Body of pancreas (tissue), 4 donors: Measurements from ENCODE around the gene DMRT1. TPM values are rescaled to one million over a fixed set of nuclear protein-coding genes. Genes with fewer than 3 reads are reported as not detected.

Source experiments
- ATAC-seq: fragments of 150-250 bp; one replicate; pipeline ENCODE4 v1.9.1; 2016
- DNase-seq, 4 donors: peaks; one replicate each; pipeline ENCODE4 v3.0.0-alpha.2; 2019
- H3K27ac ChIP-seq, 4 donors: fragments of 200-600 bp; sonication (generic); 1 replicate in 3 of 4; 2 replicates in 1 of 4; pipeline versions ENCODE4 v1.5.1 to v1.6.1; 2016 to 2019; ENCODE audit warnings: mild to moderate bottlenecking in 1 of 4, mixed read lengths in 1 of 4, moderate library complexity in 1 of 4
- H3K27me3 ChIP-seq, 2 donors: fragments of 200-600 bp; sonication (generic); one replicate each; pipeline ENCODE4 v1.6.0; 2016; ENCODE audit warnings: mild to moderate bottlenecking in 1 of 2
- H3K36me3 ChIP-seq, 2 donors: fragments of 200-600 bp; sonication (generic); replicated peaks in 1 of 2; 2 replicates each; pipeline ENCODE4 v1.5.1; 2016; ENCODE audit warnings: low read depth in 2 of 2; ENCODE audit not compliant: insufficient read depth in 1 of 2
- H3K4me1 ChIP-seq: fragments of 200-600 bp; sonication (generic); one replicate; pipeline ENCODE4 v1.6.0; 2016
- H3K4me3 ChIP-seq, 2 donors: fragments of 200-600 bp; sonication (generic); 1 replicate in 1 of 2; 2 replicates in 1 of 2; pipeline ENCODE4 v1.5.1; 2016 to 2019
- H3K9me3 ChIP-seq, 3 donors: fragments of 200-600 bp; sonication (generic); 1 replicate in 2 of 3; 2 replicates in 1 of 3; pipeline ENCODE4 v1.5.1; 2016
- CTCF ChIP-seq, 7 experiments: fragments of 450-650 bp in 4 of 7; fragments of 200-600 bp in 3 of 7; sonication (generic) in 3 of 7; IDR thresholded peaks; one replicate each; pipeline ENCODE4 v1.5.1; 2016 to 2019; ENCODE audit warnings: antibody characterized with exemption in 7 of 7
- POLR2A ChIP-seq, 3 donors: fragments of 450-650 bp; IDR thresholded peaks; one replicate each; pipeline ENCODE4 v1.6.1; 2016; ENCODE audit warnings: antibody characterized with exemption in 3 of 3, mild to moderate bottlenecking in 2 of 3
- WGBS, 2 donors: methylation state at CpG; one replicate each; pipeline ENCODE4 v1.1.5; 2017; 5-methylcytosine and 5-hydroxymethylcytosine counted together
- intact Hi-C: fragments of 100-400 bp; cut with DNase I; formaldehyde crosslinking; loops from one replicate; pipeline ENCODE4 v1.15.1; 2023
- total RNA-seq, 2 donors: library from RNA; depleted of rRNA; stranded (reverse); fragments of >200 nt; gene quantifications; one replicate each; pipeline ENCODE4 v1.1.0, GENCODE V29; 2016

The DMRT1 gene
- total RNA-seq, 2 donors from 2014 or later = not detected

DNA sequence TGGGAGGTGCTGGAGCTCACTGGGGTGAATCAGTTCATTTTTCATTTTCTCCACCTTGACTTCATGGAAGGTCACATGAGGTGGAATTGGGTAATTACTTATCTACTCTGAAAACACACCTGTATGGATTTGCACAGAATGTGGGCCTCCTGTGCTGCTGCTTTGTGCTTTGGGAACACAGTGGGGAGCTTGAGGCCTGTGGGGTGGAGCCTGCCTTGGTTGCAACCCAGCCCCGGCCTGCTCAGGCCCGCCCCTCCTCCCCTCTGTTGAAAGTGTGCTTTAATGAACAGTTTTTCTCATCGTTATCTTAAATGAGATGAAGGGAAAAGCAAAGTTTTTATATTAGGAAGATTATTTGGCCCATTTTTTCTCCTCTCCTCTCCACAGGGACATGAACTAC, 106.5 kb downstream of the DMRT1 start:
- no peak for ATAC-seq
- Histone ChIP-seq H3K36me3 (no peaks in the 10 kb centered on the region), H3K4me3 (no peak overlapping the region), H3K27me3 (peaks cover 0 to 6% of the 10 kb centered on the region in 2 donors), H3K4me1 (no peaks in the 10 kb centered on the region), H3K27ac (no peak overlapping the region), H3K9me3 (no peaks in the 10 kb centered on the region)
- no peak for TF ChIP-seq CTCF (IDR thresholded peaks at IDR 0.05)
- TF ChIP-seq POLR2A (IDR thresholded peaks at IDR 0.05) = no peak
- no peak for DNase-seq
- WGBS, 2 donors = 80 to 93% methylated on average over 3 of the region's 3 CpGs
- intact Hi-C loops = no loop called here

GRCh38 chr9:948497-948896, 107.0 kb downstream of the DMRT1 start:
- no peaks in the 10 kb centered on the region for H3K36me3 ChIP-seq
- H3K27ac ChIP-seq = no peak overlapping the region
- H3K4me3 ChIP-seq = no peak overlapping the region
- 68 to 86% methylated on average over 7 of the region's 7 CpGs for WGBS, 2 donors
- no peak for TF ChIP-seq POLR2A (IDR thresholded peaks at IDR 0.05)
- no peak for TF ChIP-seq CTCF (IDR thresholded peaks at IDR 0.05)
- H3K4me1 ChIP-seq = no peaks in the 10 kb centered on the region
- H3K27me3 ChIP-seq = peaks cover 0 to 6% of the 10 kb centered on the region in 2 donors
- no peaks in the 10 kb centered on the region for H3K9me3 ChIP-seq
- intact Hi-C loops = no loop called here
- DNase-seq = no peak
- no peak for ATAC-seq

DNA sequence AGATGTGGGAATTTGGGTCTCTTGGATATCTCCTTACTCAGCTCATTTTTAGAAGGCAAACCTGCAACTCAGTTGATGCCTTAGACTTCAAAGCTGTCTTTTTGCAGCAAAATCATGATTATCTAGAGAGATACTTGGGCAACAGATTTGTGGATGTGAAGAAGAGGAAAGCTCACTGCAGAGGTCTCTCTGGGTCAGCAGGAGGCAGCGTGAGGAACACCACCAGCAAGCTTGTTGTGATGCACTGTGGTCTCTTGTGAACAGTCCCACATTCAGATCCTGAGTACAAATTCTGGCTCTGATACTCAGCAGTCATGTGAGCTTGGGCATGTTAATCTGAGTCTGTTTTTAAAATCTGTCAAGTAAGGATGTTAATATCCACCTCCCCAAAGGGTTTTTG, 108.6 kb downstream of the DMRT1 start:
- TF ChIP-seq CTCF (IDR thresholded peaks at IDR 0.05) (no peak), POLR2A (IDR thresholded peaks at IDR 0.05) (no peak)
- H3K9me3 ChIP-seq = no peaks in the 10 kb centered on the region
- intact Hi-C loops = no loop called here
- no peak overlapping the region for H3K4me3 ChIP-seq
- ATAC-seq = no peak
- 56% methylated on average over 1 of the region's 1 CpG; no CpG with 5 or more reads in 1 of the 2 donors for WGBS, 2 donors
- DNase-seq = no peak
- no peaks in the 10 kb centered on the region for H3K4me1 ChIP-seq
- peaks cover 0 to 6% of the 10 kb centered on the region in 2 donors for H3K27me3 ChIP-seq
- no peak overlapping the region for H3K27ac ChIP-seq
- no peaks in the 10 kb centered on the region for H3K36me3 ChIP-seq

- Histone ChIP-seq H3K36me3 (no peaks in the 10 kb centered on the region), H3K4me1 (no peaks in the 10 kb centered on the region), H3K9me3 (no peaks in the 10 kb centered on the region), H3K4me3 (no peak overlapping the region), H3K27me3 (peaks cover 0 to 6% of the 10 kb centered on the region in 2 donors), H3K27ac (no peak overlapping the region)
- DNase-seq (no peak), ATAC-seq (no peak)
- TF ChIP-seq POLR2A (IDR thresholded peaks at IDR 0.05) (no peak), CTCF (IDR thresholded peaks at IDR 0.05) (no peak)
- intact Hi-C loops = no loop called here
- WGBS, 2 donors = 48 to 51% methylated on average over 4 of the region's 4 CpGs
Observed at GRCh38 chr9:952546-952945, 111.0 kb downstream of the DMRT1 start.

- 68 to 86% methylated on average over 4 of the region's 4 CpGs for WGBS, 2 donors
- H3K27me3 ChIP-seq = no peaks in the 10 kb centered on the region
- no peaks in the 10 kb centered on the region for H3K36me3 ChIP-seq
- H3K9me3 ChIP-seq = no peaks in the 10 kb centered on the region
- ATAC-seq (no peak), DNase-seq (no peak)
- H3K4me1 ChIP-seq = no peaks in the 10 kb centered on the region
- H3K27ac ChIP-seq = no peak overlapping the region
- TF ChIP-seq POLR2A (IDR thresholded peaks at IDR 0.05) = no peak
- no peak for TF ChIP-seq CTCF (IDR thresholded peaks at IDR 0.05)
- no peak overlapping the region for H3K4me3 ChIP-seq
- intact Hi-C loops = no loop called here
Observed at GRCh38 chr9:959105-959504, 117.6 kb downstream of the DMRT1 start.
